Measurements from ENCODE around the gene TAF7.

GRCh38 chr5:141351591-141351990 is 31.0 kb upstream of the TAF7 start:
- TF ChIP-seq, protein P1, sequence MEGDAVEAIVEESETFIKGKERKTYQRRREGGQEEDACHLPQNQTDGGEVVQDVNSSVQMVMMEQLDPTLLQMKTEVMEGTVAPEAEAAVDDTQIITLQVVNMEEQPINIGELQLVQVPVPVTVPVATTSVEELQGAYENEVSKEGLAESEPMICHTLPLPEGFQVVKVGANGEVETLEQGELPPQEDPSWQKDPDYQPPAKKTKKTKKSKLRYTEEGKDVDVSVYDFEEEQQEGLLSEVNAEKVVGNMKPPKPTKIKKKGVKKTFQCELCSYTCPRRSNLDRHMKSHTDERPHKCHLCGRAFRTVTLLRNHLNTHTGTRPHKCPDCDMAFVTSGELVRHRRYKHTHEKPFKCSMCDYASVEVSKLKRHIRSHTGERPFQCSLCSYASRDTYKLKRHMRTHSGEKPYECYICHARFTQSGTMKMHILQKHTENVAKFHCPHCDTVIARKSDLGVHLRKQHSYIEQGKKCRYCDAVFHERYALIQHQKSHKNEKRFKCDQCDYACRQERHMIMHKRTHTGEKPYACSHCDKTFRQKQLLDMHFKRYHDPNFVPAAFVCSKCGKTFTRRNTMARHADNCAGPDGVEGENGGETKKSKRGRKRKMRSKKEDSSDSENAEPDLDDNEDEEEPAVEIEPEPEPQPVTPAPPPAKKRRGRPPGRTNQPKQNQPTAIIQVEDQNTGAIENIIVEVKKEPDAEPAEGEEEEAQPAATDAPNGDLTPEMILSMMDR (IDR thresholded peaks at IDR 0.05; ENCODE audit: low read depth, low read length, poor library complexity, severe bottlenecking) = no peak
- TF ChIP-seq EZH2phosphoT487 (IDR thresholded peaks at IDR 0.05; ENCODE audit: borderline replicate concordance, low read length) = no peak

All from DOHH2 (cell line).